Motor neuron (in vitro differentiated cells): ENCODE measurements around the gene MT1M. TPM values are rescaled to one million over a fixed set of nuclear protein-coding genes. Genes with fewer than 3 reads are reported as not detected.
A peak's percentile ranks its signal among the peaks of the same experiment; 100 is the strongest.
"Not testable (repeated sequence)": the region's sequence is repeated elsewhere in the genome, so short reads cannot be mapped to it uniquely, and the experiment has no call there.

ENCODE experiments used
- ATAC-seq, 8 experiments: fragments of 200-7000 bp; cut with Tn5 transposase; replicated peaks in 6 of 8; 2 replicates each; pipeline ENCODE4 v1.8.0; 2021; ENCODE audit warnings: mild to moderate bottlenecking in 8 of 8, moderate library complexity in 8 of 8
- H3K27ac ChIP-seq, 2 donors: fragments of 250-450 bp; sonication (Bioruptor Pico); 2 replicates each; pipeline ENCODE4 v1.9.0; 2021; ENCODE audit warnings: antibody characterized with exemption in 2 of 2, mild to moderate bottlenecking in 2 of 2, moderate library complexity in 1 of 2
- H3K4me1 ChIP-seq, 2 donors: fragments of 250-450 bp; sonication (Bioruptor Pico); replicated peaks in 1 of 2; 2 replicates each; pipeline ENCODE4 v1.6.1; 2021; ENCODE audit warnings: antibody characterized with exemption in 2 of 2, mild to moderate bottlenecking in 2 of 2, moderate library complexity in 1 of 2
- H3K4me3 ChIP-seq, 5 donors: fragments of 250-450 bp; sonication (Bioruptor Pico); 2 replicates each; pipeline ENCODE4 v1.9.0; 2021; ENCODE audit warnings: antibody characterized with exemption in 5 of 5, mild to moderate bottlenecking in 5 of 5, moderate library complexity in 4 of 5
- WGBS, 10 experiments: fragments of 450-650 bp; shearing (Covaris generic); methylation state at CpG; one replicate each; pipeline ENCODE4 v1.0.0; 2022; 5-methylcytosine and 5-hydroxymethylcytosine counted together
- in situ Hi-C, 9 experiments: fragments of 400-800 bp; cut with MboI; loops; one replicate each; pipeline ENCODE4 v1.15.0; 2021; ENCODE audit warnings: low sequenced_read_pairs in 9 of 9, low pct_unique_long_range_greater_than_20kb in 2 of 9; ENCODE audit not compliant: unreplicated experiment in 9 of 9
- total RNA-seq, 8 experiments: library from RNA; unstranded; fragments of 300-600 nt; gene quantifications; 2 replicates each; pipeline versions ENCODE4 v1.2.3 to v1.2.4, GENCODE V29; 2022

The MT1M gene
- 1 to 10 TPM in 1 of 8 experiments, under 1 TPM in 3, not detected in 4; 0.25 to 1.5 (median 0.46) TPM for total RNA-seq

DNA sequence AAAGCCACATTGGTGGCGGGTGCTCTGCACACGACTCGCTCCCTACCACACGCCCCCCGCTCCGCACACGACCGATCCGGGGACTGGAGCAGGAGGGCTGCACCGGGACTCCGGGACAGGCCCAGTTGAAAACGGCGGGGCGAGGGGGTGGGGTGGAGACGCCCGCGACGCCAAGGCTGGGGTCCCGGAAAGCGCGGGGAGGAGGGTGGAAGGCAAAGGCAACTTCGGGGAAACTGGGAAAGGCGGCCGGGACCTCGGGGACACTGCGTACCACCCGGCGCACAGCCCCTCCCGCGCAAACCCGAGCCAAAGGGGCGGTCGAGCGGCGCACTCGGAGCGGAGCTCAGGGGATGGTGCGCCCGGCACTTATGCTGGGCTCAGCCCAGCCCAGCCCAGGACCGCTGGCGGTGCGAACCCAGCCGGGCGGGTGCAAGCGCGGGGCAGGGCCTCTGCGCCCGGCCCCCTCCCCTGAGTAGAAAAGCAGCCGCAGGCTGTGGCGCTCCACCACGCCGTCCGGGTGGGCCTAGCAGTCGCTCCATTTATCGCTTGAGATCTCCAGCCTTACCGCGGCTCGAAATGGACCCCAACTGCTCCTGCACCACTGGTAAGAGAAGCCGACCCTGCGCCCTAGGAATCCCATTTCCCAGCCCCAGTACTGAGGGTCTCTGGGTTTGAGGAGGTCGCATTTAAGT, at the start of gene MT1M:
Gene MT1M (plus strand): TSS at position 504 of the 692 bp plus-strand sequence. CDS start 73 bp downstream, at position 577.
- H3K4me3 ChIP-seq = peak within 1 kb of the TSS in 4 of 5 donors; percentile 1 to 16 (median 12)
- 0 to 7% (median 2%) methylated on average over 2 to 11 of the region's 61 CpGs; no CpG with 5 or more reads in 5 of the 10 experiments for WGBS, 10 experiments
- ATAC-seq = peak; percentile 80 to 93 (median 85)
- no peak within 1 kb of the TSS for H3K27ac ChIP-seq
- in situ Hi-C loops = no loop called here
- peaks cover 9 to 13% of the 10 kb centered on the region in 2 donors for H3K4me1 ChIP-seq

DNA sequence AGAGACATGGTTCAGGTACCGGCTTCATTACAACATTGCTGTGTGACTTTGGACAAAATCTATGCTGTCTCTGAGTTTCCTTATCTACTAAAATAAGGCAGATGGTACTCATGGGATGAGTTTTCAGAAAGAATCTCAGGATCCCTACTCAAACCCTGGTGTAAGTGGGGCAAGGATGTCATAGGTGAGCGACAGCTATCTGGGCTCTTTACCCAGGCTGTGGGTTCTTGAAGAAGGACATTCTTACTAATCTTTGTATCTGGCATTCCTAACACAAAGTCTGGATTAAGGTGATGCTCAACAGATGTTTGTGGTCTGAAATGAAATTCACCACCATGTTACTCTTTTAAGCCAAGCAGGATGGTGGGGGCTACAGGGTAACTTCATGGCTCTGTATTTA, 49.5 kb upstream of the MT1M start:
- H3K27ac ChIP-seq, ATAC-seq, in situ Hi-C loops, H3K4me1 ChIP-seq, H3K4me3 ChIP-seq: not testable (repeated sequence)
- WGBS, 10 experiments = 86 to 100% (median 100%) methylated on average over 1 of the region's 2 CpGs; no CpG with 5 or more reads in 4 of the 10 experiments

DNA sequence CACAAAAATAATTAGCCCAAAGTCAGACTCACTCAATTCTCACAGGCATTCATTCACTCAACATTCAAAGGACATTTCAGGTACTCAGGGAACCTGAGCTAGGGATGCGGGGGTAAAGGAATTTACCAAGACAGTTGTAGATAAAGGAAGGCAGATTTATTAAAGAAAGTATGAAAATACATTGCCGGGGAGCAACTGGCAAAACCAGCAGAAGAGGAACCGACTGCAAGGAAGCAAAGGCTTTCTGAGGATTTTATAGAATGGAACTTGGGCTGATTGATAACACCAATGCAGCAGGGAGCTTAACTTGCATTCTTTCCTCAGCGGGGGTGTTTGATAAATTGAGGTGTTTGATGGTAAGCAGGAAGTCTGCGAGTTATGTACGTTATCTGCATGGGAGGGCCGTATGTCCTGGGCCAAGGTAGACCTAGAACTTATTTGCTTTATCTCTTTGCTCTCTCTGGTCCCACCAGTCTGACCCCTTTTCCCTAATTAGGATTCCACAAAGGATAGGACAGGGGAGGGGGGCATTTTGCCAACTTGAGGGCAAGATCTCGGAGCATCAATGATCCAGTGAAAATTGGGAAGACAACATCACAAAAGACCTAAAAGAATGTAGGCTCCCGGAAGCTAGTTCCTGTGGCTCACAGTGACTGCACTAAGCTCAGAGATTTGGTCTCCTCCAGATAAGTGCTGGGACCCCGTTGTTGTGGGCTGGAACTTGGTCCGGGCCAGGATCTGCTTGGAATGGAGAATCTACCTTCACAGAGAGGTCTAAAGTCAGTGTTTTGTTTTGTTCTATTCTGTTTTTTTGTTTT, 48.9 kb upstream of the MT1M start:
- Histone ChIP-seq H3K27ac (no peak overlapping the region), H3K4me1 (no peaks in the 10 kb centered on the region), H3K4me3 (no peak overlapping the region)
- 34 to 83% (median 72%) methylated on average over 3 to 7 of the region's 11 CpGs; no CpG with 5 or more reads in 2 of the 10 experiments for WGBS, 10 experiments
- ATAC-seq = no peak
- in situ Hi-C loops = no loop called here

DNA sequence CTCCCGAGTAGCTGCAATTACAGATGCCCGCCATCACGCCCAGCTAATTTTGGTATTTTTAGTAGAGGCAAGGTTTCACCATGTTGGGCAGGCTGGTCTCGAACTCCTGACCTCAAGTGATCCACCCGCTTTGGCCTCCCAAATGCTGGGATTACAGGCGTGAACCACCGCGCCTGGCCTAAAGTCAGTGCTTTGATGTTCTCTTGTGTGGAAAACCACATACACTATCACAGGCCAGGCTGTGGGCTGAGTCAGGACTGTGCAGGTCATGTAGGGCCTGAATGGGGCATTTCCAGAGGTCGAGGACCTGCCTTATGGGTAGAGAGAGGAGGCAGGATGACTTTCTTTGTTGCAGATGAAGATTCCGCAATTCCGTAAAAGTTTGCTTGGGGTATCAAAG, 48.2 kb upstream of the MT1M start:
- H3K27ac ChIP-seq = no peak overlapping the region
- no peak overlapping the region for H3K4me3 ChIP-seq
- no peak for ATAC-seq
- in situ Hi-C loops = no loop called here
- WGBS, 10 experiments = 0 to 100% (median 89%) methylated on average over 1 to 9 of the region's 11 CpGs; no CpG with 5 or more reads in 3 of the 10 experiments
- H3K4me1 ChIP-seq = no peaks in the 10 kb centered on the region

DNA sequence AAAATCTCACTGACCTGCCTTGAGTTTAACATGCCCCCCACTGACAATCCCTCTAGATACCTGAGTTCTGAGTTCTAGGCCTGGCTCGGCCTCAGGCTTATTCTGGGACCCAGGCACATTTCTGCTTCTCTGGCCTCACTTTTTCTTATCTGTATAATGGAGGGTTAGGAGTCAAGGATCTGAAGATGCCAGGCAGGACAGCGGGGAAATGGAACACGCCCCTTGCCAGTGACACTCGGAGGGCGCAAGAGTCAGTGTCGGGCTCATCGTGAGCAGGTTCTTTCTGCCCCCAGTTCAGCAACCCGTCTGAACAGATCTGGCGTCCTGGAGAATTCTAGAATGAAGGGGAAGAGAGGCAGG, 43.7 kb upstream of the MT1M start:
- H3K27ac ChIP-seq = no peak overlapping the region
- ATAC-seq = no peak
- in situ Hi-C loops = no loop called here

DNA sequence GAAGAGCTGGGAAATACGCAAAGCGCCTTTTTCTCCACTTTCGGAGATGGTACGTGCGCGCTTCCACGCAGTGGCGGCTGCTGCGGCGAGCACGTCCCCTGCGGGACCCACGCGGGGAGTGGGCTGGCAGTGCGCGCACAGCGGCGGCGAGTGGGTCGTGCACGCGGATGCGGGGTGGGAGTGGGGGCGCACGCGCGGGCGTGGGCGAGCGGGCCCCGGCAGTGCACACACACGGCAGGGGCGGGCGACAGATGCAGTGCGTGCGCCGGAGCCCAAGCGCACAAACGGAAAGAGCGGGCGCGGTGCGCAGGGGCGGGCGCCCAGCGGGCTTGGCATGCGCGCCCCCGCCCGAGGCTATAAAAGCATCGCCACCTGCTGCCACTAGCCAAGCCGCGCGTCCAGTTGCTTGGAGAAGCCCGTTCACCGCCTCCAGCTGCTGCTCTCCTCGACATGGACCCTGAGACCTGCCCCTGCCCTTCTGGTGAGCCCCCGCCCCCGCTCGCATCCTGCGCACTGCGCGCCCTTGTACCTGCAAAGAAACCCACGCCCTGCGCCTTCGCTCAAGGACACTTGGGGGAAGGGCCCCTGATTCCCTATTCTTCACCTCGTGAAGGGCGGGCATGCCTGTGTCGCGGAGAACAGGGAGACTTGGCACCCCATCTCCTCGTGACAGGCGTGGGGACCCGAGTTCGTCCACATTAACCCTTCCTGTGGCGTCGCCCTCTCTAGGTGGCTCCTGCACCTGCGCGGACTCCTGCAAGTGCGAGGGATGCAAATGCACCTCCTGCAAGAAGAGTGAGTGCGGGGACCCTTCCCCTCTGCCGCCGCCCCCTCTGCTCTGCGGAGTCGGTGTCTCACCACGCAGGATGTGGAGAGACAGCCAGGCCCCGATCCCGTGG, 43.1 kb upstream of the MT1M start, which contains the start of gene MT3:
Gene MT3 (plus strand): TSS at position 388 of the 899 bp plus-strand sequence. CDS start 63 bp downstream, at position 451.
- 0 to 17% (median 2%) methylated on average over 1 to 38 of the region's 87 CpGs; no CpG with 5 or more reads in 6 of the 10 experiments for whole genome bisulfite sequencing, 10 experiments

More for the DNA sequence above, 43.7 kb upstream of the MT1M start:
- Histone ChIP-seq H3K4me3 (peak overlapping the region; percentile 26 to 59 (median 47)), H3K4me1 (no peaks in the 10 kb centered on the region)
- 7 to 54% (median 35%) methylated on average over 3 to 7 of the region's 9 CpGs; no CpG with 5 or more reads in 5 of the 10 experiments for WGBS, 10 experiments

DNA sequence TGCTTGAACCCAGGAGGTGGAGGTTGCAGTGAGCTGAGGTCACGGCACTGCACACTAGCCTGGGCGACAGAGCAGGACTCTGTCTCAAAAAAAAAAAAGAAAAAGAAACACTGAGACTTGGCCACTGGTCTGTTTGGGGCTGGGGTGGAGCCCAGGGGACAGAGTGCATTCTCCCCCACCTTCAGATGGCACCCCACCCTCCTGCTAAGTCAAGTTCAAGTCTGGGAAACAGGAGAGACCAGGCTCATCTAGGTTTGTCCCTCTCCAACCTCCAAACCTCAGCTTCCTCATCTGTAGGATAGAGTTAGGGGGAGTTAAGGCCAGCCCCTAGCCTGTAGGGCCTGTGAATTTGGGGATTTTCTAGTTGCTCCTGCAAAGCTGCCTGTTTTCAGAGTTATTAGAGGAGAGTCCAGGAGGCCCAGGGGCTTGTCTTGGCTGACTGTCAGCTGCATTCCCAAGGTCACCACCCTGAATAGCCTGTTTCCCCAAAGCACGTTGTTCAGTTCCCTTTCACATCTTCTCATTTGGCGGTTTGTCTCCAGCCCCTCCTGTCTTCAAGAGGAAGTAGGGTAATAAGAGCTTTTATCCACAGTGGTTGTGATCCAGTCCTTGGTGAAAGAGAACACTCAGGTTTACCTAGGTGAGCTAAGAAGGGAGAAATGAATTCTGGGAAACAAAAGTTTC, 40.9 kb upstream of the MT1M start:
- in situ Hi-C loops = no loop called here
- no peak for ATAC-seq
- Histone ChIP-seq H3K4me1 (no peaks in the 10 kb centered on the region), H3K4me3 (no peak overlapping the region), H3K27ac (no peak overlapping the region)
- WGBS, 10 experiments = 20 to 100% (median 50%) methylated on average over 1 to 4 of the region's 4 CpGs; no CpG with 5 or more reads in 1 of the 10 experiments

More for the DNA sequence above, 43.1 kb upstream of the MT1M start, which contains the start of gene MT3:
- H3K27ac ChIP-seq = no peak within 1 kb of the TSS
- peak; percentile 40 to 93 (median 88) for ATAC-seq
- in situ Hi-C loops = no loop called here
- peak within 1 kb of the TSS; percentile 26 to 59 (median 47) for H3K4me3 ChIP-seq
- H3K4me1 ChIP-seq = no peaks in the 10 kb centered on the region

DNA sequence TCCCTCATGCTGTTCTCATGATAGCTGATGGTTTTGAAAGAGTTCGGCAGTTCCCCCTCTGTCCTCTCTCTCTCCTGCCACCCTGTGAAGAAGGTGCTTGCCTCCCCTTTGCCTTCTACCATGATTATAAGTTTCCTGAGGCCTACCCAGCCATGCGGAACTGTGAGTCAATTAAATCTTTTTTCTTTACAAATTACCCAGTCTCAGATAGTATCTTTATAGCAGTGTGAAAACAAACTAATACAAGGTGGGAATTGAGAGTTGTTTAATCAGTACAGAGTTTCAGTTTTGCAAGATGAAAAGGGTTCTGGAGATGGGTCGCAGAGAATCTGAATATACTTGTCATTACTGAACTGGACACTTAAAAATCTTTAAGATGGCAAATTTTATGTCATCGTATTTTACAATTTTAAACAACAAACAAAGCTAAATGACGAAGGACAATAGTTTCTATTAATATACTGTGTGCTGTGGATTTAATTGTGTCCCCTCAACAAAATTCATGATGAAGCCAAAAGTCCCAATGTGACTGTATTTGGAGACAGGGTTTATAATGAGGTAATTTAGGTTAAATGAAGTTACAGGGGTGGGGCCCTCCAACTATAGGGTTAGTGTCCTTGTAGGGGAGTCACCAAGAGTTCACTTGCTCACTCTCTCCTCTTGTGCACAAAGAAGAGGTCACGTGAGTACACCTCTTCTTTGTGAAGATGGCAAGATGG, 38.7 kb upstream of the MT1M start:
- no peaks in the 10 kb centered on the region for H3K4me1 ChIP-seq
- no peak overlapping the region for H3K4me3 ChIP-seq
- in situ Hi-C loops = no loop called here
- no peak overlapping the region for H3K27ac ChIP-seq
- ATAC-seq = no peak
- WGBS, 10 experiments = 48 to 92% (median 73%) methylated on average over 2 to 6 of the region's 6 CpGs; no CpG with 5 or more reads in 1 of the 10 experiments

DNA sequence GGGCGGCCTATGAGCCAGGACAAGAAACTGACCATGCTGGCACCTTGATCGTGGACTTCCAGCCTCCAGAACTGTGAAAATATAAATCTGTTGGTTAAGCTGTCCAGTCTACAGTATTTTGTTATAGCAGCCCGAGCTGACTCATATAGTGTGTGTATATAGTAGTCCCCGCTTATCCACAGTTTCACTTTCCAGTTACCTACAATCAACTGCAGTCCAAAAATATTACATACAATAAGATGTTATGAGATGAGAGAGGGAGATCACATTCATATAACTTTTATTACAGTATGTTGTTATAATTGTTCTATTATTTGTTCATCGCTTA, 38.2 kb upstream of the MT1M start:
- H3K4me1 ChIP-seq = no peaks in the 10 kb centered on the region
- H3K4me3 ChIP-seq = no peak overlapping the region
- 41 to 90% (median 80%) methylated on average over 1 to 5 of the region's 5 CpGs; no CpG with 5 or more reads in 1 of the 10 experiments for WGBS, 10 experiments
- in situ Hi-C loops = no loop called here
- no peak for ATAC-seq
- no peak overlapping the region for H3K27ac ChIP-seq

DNA sequence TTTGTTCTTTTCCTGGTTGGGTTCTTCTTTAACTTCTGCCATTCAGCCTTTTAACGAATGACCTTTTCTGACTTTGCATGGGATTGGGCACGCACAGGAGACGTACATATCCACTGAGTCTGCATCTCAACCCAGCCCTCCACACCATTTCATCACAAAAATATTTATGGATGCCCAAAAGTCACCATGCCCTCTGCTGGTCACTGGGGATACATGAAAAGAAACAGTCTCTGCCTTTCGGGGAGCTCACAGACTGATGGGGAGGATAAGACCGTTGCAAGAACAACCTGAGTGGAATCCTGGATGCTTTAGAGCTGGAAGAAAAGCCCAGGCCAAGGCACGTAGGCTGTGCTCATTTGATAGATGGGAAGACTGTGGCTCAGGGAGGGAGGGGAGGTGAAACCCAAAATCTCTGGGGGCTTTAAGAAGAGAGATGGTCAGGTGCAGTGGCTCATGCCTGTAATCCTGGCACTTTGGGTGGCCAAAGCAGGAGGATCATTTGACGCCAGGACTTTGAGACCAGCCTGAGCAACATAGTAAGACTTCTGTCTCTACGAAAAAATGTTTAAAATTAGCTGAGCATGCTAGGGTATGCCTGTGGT, 32.0 kb upstream of the MT1M start:
- WGBS, 10 experiments = 9 to 44% (median 22%) methylated on average over 1 to 7 of the region's 8 CpGs; no CpG with 5 or more reads in 1 of the 10 experiments

DNA sequence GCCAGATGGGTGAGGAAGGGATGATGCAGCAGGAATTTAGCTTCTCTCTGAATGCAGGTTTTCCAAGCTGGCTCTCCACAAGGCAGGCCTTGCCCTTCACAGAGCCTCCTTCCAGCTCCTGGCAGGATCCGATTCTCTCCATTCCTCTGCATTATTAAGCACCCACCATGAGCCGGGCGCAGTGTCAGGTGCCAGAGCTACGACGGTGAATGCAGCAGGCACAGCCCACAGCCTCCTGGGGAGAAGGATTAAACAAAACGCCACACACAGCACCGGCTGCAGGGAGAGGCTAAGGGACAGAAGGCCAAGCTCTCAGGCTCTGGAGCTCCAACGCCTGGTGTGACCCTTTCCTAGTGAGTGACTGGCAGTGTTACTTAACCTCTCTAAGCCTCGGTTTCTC, 31.1 kb upstream of the MT1M start:
- Histone ChIP-seq H3K27ac (no peak overlapping the region), H3K4me3 (no peak overlapping the region), H3K4me1 (no peaks in the 10 kb centered on the region)
- in situ Hi-C loops = no loop called here
- ATAC-seq = no peak
- 30 to 94% (median 46%) methylated on average over 1 to 4 of the region's 9 CpGs; no CpG with 5 or more reads in 4 of the 10 experiments for WGBS, 10 experiments

More for the DNA sequence above, 32.0 kb upstream of the MT1M start:
- Histone ChIP-seq H3K4me3 (no peak overlapping the region), H3K27ac (no peak overlapping the region), H3K4me1 (no peaks in the 10 kb centered on the region)
- in situ Hi-C loops = no loop called here
- ATAC-seq = peak in 3 of 8 experiments; percentile 62 to 83 (median 76)
